Skeletal muscle satellite cell (primary cell): ENCODE results near the gene BICDL2.
"Not testable (repeated sequence)": the region's sequence is repeated elsewhere in the genome, so short reads cannot be mapped to it uniquely, and the experiment has no call there.

ENCODE experiments used
- H3K27me3 ChIP-seq: 2 replicates; pipeline ENCODE4 v1.7.0; 2013; ENCODE audit warnings: low read length; ENCODE audit not compliant: control insufficient read depth, insufficient read depth
- H3K36me3 ChIP-seq: 2 replicates; pipeline ENCODE4 v1.7.0; 2013; ENCODE audit warnings: mild to moderate bottlenecking, control low read depth, low read length; ENCODE audit not compliant: insufficient read depth
- H3K4me1 ChIP-seq: 2 replicates; pipeline ENCODE4 v1.7.0; 2013; ENCODE audit warnings: low read length; ENCODE audit not compliant: control insufficient read depth, insufficient read depth
- H3K4me2 ChIP-seq: 2 replicates; pipeline ENCODE4 v1.7.0; 2013; ENCODE audit warnings: mild to moderate bottlenecking, low read length
- H3K4me3 ChIP-seq: 2 replicates; pipeline ENCODE4 v1.7.0; 2013; ENCODE audit warnings: low read length
- H3K9ac ChIP-seq: 2 replicates; pipeline ENCODE4 v1.7.0; 2013; ENCODE audit warnings: mild to moderate bottlenecking, low read depth, low read length, moderate library complexity
- H3K9me3 ChIP-seq: replicated peaks from 2 replicates; pipeline ENCODE4 v1.7.0; 2013; ENCODE audit warnings: mild to moderate bottlenecking, control low read depth, low read length

Gene BICDL2

DNA sequence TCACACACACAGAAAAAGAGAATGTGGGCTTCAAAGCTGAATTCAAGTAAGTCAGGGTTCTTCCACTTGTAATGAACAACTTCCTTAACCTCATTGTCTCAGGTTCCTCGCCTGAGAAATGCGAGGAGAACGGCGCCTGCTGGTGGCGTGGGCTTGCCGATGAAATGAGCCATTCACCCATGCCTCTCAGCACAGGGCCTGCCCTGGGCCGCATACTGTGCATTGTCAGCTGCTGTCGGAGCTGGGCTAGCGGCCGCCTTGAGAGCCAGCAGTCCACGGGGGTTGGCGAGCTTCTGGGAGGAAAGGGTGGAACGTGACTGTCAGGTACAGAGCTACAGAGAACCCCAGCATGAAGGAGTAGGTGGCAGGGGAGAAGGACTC is 16.6 kb upstream of the BICDL2 start:
- H3K9ac ChIP-seq, H3K4me3 ChIP-seq, H3K9me3 ChIP-seq, H3K36me3 ChIP-seq, H3K4me2 ChIP-seq, H3K4me1 ChIP-seq: not testable (repeated sequence)
- peaks cover 27% of the 10 kb centered on the region for H3K27me3 ChIP-seq

DNA sequence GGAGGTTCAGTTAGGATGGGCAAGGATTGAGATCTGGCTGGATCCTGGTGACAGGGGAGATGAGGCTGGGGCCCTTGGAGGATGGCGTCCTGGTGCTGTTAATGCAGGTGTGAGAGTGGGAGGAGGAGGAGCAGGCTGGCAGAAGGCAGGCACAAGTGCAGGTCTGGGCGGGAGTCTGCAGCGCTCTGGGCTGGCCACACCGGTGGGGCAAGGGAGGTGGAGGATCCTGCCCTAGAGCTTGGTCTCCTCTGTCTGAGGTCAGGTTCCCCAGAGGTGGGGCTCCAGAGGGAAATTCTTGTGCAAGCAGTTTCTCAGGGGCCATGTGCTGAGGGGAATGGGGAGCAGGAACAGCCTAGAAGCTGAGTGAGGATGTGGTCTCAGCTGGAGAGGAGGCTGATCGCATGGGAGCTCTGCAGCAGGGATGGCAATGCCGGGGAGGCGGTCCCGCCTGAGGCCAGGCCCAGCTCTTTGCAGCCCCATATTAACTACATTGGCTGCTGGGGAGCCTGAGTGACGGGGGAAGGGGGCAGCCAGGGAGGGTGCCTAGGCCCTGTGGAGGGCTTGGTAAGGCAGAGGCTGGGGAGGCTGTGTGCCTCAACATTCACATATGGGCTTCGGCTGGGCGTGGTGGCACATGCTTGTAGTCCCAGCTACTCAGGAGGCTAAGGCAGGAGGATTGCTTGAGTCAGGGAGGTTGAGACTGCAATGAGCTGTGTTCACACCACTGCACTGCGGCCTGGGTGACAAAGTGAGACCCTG is 16.0 kb upstream of the BICDL2 start:
- not testable (repeated sequence) for H3K9me3 ChIP-seq, H3K4me3 ChIP-seq, H3K4me1 ChIP-seq, H3K36me3 ChIP-seq, H3K4me2 ChIP-seq, H3K9ac ChIP-seq
- peaks cover 33% of the 10 kb centered on the region for H3K27me3 ChIP-seq

DNA sequence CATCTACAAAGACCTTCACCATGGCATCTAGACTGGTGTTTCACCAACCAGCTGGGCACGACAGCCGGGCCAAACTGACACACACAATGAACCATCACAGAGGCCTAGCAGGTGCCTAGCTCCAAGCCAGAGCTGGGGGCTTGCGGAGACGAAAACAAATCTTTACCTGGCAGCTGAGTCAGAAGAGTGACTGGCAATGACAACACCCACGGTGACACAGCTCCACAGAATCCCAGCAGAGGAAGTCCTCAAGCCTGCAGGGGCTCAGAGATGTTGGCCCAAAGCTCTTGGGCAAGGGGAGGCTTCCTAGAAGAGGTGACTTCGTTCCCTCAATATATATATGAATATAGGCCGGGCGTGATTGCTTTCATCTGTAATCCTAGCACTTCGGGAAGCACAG is 14.8 kb upstream of the BICDL2 start:
- H3K4me2 ChIP-seq = no peak overlapping the region
- H3K27me3 ChIP-seq = peaks cover 45% of the 10 kb centered on the region
- H3K9ac ChIP-seq = no peak overlapping the region
- H3K9me3 ChIP-seq = no peaks in the 10 kb centered on the region
- H3K4me1 ChIP-seq = peaks cover 2% of the 10 kb centered on the region
- no peaks in the 10 kb centered on the region for H3K36me3 ChIP-seq
- H3K4me3 ChIP-seq = no peak overlapping the region

DNA sequence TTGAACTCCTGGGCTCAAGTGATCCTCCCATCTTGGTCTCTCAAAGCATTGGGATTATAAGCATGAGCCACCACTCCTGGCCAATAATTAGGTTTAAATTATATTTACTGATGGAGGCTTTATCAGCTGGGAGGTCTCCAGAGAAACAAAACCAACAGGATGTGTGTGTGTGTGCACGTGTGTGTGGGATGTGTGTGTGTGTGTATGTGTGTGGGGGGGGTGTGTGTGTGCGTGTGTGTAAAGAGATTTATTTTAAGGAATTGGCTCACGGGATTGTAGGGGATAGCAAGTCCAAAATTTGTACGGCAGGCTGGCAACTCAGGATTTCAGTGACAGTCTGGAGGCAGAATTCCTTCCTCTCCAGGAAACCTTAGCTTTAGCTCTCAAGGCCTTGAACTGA is 14.3 kb upstream of the BICDL2 start:
- Histone ChIP-seq H3K27me3 (peaks cover 49% of the 10 kb centered on the region), H3K9me3 (no peaks in the 10 kb centered on the region), H3K4me2 (no peak overlapping the region), H3K9ac (no peak overlapping the region), H3K36me3 (no peaks in the 10 kb centered on the region), H3K4me3 (no peak overlapping the region), H3K4me1 (peaks cover 5% of the 10 kb centered on the region)

DNA sequence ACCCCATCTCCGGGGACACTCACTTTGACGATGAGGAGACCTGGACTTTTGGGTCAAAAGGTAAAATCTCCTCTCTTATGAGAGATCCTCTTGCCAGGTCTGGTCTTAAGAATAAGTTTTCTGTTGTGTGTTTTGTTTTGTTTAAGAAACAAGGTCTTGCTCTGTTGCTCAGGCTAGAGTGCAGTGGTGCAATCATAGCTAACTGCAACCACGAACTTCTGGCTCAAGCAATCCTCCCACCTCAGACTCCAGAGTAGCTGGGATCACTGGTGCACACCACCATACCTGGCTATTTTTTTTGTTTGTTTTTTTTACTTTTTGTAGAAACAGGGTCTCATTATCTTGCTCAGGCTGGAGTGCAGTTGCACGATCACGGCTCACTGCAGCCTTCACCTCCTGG is 13.7 kb upstream of the BICDL2 start:
- Histone ChIP-seq H3K9ac (no peak overlapping the region), H3K4me3 (no peak overlapping the region), H3K4me1 (peaks cover 10% of the 10 kb centered on the region), H3K27me3 (peaks cover 53% of the 10 kb centered on the region), H3K4me2 (no peak overlapping the region), H3K36me3 (no peaks in the 10 kb centered on the region), H3K9me3 (no peaks in the 10 kb centered on the region)

DNA sequence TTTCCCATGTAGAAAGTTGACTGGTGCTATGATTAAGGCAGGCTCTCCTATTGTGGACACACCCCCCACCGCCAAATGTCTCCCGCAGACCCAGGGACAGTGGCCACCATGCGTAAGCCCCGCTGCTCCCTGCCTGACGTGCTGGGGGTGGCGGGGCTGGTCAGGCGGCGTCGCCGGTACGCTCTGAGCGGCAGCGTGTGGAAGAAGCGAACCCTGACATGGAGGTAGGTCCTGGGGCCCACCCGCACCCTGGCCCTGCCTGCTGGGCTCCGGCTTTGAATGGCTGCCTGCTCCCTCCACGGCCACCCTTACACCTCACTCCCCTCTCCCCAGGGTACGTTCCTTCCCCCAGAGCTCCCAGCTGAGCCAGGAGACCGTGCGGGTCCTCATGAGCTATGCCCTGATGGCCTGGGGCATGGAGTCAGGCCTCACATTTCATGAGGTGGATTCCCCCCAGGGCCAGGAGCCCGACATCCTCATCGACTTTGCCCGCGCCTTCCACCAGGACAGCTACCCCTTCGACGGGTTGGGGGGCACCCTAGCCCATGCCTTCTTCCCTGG is 13.3 kb upstream of the BICDL2 start:
- no peak overlapping the region for H3K4me3 ChIP-seq
- no peak overlapping the region for H3K4me2 ChIP-seq
- H3K27me3 ChIP-seq = peaks cover 57% of the 10 kb centered on the region
- no peak overlapping the region for H3K9ac ChIP-seq
- peaks cover 13% of the 10 kb centered on the region for H3K4me1 ChIP-seq
- H3K9me3 ChIP-seq = no peaks in the 10 kb centered on the region
- H3K36me3 ChIP-seq = no peaks in the 10 kb centered on the region

DNA sequence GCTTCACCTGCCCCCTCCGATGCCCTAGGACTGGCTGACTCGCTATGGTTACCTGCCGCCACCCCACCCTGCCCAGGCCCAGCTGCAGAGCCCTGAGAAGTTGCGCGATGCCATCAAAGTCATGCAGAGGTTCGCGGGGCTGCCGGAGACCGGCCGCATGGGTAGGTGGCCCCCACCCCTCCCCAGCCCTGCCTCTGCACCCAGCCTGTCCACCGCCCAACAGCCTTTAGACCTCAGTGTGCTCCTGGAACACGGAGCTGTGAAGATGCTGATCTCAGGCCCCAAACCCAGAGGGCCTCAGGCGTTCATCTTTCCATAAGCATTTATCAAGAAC is 10.6 kb upstream of the BICDL2 start:
- Histone ChIP-seq H3K4me3 (no peak overlapping the region), H3K9me3 (no peaks in the 10 kb centered on the region), H3K27me3 (peaks cover 69% of the 10 kb centered on the region), H3K9ac (no peak overlapping the region), H3K36me3 (no peaks in the 10 kb centered on the region), H3K4me2 (no peak overlapping the region), H3K4me1 (peaks cover 13% of the 10 kb centered on the region)

DNA sequence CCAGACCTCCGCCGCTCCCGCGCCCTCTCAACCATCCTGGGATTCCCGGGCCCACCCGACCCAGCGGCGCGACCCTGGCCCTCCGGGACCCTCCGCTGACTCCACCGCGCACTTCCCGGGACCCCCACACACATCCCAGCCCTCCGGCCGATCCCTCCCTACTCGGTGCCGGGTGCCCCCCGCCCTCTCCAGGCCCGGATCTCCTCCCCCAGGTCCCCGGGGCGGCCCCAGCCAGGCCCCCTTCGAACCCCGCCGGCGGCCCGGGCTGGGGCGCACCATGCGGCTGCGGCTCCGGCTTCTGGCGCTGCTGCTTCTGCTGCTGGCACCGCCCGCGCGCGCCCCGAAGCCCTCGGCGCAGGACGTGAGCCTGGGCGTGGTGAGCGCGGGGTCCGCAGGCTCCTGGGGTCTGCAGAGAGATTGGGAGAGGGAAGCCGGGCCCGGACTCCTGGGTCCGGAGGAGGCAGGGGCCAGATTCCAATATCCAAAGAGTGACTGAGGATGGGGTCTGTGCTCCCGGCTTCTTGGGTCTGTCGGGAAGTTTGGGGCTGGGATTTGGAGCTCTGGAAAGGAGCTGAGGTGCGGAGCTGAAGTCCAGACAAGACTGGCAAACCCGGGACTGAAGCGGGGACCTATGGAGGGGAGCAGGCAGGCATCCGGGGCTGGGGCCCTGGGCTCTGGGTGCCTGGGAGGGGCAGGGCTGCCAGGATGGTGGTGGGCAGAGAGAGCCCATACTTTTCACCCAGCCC is 10.1 kb upstream of the BICDL2 start:
- Histone ChIP-seq H3K4me1 (peaks cover 13% of the 10 kb centered on the region), H3K4me3 (no peak overlapping the region), H3K9me3 (no peaks in the 10 kb centered on the region), H3K4me2 (peak overlapping the region; percentile 88), H3K27me3 (peaks cover 69% of the 10 kb centered on the region), H3K9ac (no peak overlapping the region), H3K36me3 (no peaks in the 10 kb centered on the region)

DNA sequence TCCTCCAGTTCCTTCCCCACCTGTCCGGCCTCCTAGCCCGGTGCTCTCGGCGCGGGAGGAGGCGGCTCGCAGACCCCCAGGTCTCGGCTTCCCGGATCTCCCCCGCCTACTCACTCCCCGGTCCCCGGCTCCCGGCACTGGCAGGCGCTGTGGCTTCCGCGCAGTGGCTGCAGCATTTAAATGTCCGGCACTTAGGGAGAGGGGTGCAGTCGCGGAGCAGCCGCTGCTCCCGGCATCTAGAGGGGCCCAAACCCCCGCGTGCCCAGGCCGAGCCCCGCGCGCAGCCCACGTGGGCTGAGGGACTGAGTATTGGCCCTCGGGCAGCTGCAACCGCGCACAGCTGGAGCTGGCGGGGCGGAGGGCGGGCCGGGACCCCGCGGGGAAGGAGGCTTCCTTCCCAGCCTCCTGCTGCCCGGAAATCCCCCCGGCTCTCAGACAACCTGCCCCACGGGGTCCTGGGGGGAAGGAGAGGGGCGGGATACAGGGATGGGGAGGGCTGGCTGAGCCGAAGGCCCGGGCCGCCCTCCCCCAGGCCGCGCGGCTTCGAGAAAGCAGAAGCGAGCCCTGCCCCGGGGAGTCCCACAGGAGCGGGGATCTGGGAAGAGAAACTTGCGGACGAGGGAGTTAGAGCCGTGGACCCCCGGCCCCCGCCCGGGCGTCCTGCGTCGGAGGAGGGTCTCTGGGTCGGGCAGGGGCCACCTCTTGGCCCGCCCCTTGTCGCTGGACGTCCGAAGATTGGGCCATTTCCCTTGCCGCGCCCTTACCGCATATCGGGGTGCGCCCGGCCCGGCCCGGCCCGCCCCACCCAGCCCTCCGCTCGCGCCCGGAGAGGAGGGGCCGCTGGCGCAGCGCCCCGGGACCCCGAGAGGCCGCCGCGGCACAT is 9.3 kb upstream of the BICDL2 start, which contains the start of gene MMP25:
TSS of gene MMP25 (plus strand) at position 804 of the 883 bp plus-strand sequence. CDS start 357 bp downstream, outside the sequence.
- H3K36me3 ChIP-seq = no peaks in the 10 kb centered on the region
- peak within 1 kb of the TSS; percentile 88 for H3K4me2 ChIP-seq
- peak within 1 kb of the TSS; percentile 66 for H3K4me3 ChIP-seq
- H3K4me1 ChIP-seq = peaks cover 13% of the 10 kb centered on the region
- no peaks in the 10 kb centered on the region for H3K9me3 ChIP-seq
- peak within 1 kb of the TSS; percentile 38 for H3K9ac ChIP-seq
- H3K27me3 ChIP-seq = peaks cover 64% of the 10 kb centered on the region

DNA sequence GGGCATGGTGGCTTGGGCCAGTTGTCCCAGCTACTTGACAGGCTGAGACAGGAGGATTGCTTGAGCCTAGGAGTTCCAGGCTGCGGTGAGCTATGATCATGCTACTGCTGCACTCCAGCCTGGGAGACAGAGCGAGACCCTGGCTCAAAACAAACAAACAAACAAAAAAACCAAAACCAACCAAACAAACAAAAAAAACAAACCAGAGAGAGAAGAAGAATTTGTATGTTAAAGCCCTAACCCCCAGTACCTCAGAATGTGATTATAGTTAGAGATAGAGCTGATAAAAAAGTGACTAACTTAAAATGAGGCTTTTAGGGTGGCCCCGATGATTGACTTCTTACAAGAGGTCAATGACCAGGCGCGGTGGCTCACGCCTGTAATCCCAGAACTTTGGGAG is 8.0 kb upstream of the BICDL2 start:
- Histone ChIP-seq H3K4me3 (no peak overlapping the region), H3K27me3 (peaks cover 58% of the 10 kb centered on the region), H3K4me2 (no peak overlapping the region)

DNA sequence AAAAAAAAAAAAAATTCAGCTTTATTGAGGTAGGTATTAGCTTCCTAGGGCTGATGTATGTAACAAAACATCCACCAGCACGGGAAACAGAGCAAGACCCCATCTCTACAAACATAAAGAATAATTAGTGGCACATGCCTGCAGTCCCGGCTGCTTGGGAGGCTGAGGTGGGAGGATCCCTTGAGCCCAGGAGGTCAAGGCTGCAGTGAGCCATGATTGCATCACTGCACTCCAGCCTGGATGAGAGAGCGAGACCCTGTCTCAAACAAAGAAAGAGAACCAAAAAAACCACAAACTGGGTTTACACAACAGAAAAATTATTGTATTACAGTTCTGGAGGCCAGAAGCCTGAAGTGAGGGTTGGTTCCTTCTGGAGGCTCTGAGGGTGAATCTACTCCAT is 5.6 kb upstream of the BICDL2 start:
- no peak overlapping the region for H3K4me2 ChIP-seq
- H3K9me3 ChIP-seq = no peaks in the 10 kb centered on the region
- no peaks in the 10 kb centered on the region for H3K36me3 ChIP-seq
- H3K4me1 ChIP-seq = peaks cover 13% of the 10 kb centered on the region
- peaks cover 58% of the 10 kb centered on the region for H3K27me3 ChIP-seq
- H3K4me3 ChIP-seq = no peak overlapping the region
- H3K9ac ChIP-seq = no peak overlapping the region

More for the DNA sequence above, 8.0 kb upstream of the BICDL2 start:
- Histone ChIP-seq H3K9ac (no peak overlapping the region), H3K9me3 (no peaks in the 10 kb centered on the region), H3K4me1 (peaks cover 13% of the 10 kb centered on the region), H3K36me3 (no peaks in the 10 kb centered on the region)
